Upper lobe of left lung (tissue), 6 donors: Measurements from ENCODE around the gene RRP1B. TPM values are rescaled to one million over a fixed set of nuclear protein-coding genes. Genes with fewer than 3 reads are reported as not detected.

ENCODE experiments used
- ATAC-seq, 2 donors: fragments of 200-7000 bp; cut with Tn5 transposase; one replicate each; pipeline ENCODE4 v1.9.1; 2022; ENCODE audit warnings: mild to moderate bottlenecking in 2 of 2, moderate library complexity in 2 of 2; ENCODE audit not compliant: low FRiP score in 2 of 2
- DNase-seq, 2 donors: peaks; one replicate each; pipeline ENCODE4 v3.0.0-alpha.2; 2019 to 2020
- H3K27ac ChIP-seq, 4 donors: fragments of 200-600 bp; sonication (generic); one replicate each; pipeline ENCODE4 v1.5.1; 2016 to 2019
- H3K27me3 ChIP-seq, 4 donors: fragments of 200-600 bp; sonication (generic); one replicate each; pipeline ENCODE4 v1.5.1; 2017 to 2019
- H3K36me3 ChIP-seq, 4 donors: fragments of 200-600 bp; sonication (generic); one replicate each; pipeline ENCODE4 v1.5.1; 2016 to 2019
- H3K4me1 ChIP-seq, 4 donors: fragments of 200-600 bp; sonication (generic); one replicate each; pipeline ENCODE4 v1.5.1; 2018 to 2019
- H3K4me3 ChIP-seq, 4 donors: fragments of 200-600 bp; sonication (generic); one replicate each; pipeline ENCODE4 v1.5.1; 2017 to 2019; ENCODE audit warnings: mild to moderate bottlenecking in 2 of 4, moderate library complexity in 1 of 4
- H3K9me3 ChIP-seq, 4 donors: fragments of 200-600 bp; sonication (generic); one replicate each; pipeline ENCODE4 v1.5.1; 2018 to 2019
- EP300 ChIP-seq, 4 donors: sonication (generic); formaldehyde crosslinking; IDR thresholded peaks; one replicate each; pipeline ENCODE4 v1.5.1; 2017; ENCODE audit warnings: antibody characterized with exemption in 4 of 4, control low read depth in 2 of 4
- POLR2A ChIP-seq, 4 donors: fragments of 450-650 bp; IDR thresholded peaks; one replicate each; pipeline ENCODE4 v1.5.1; 2016 to 2017; ENCODE audit warnings: antibody characterized with exemption in 4 of 4, mild to moderate bottlenecking in 2 of 4
- POLR2AphosphoS5 ChIP-seq, 2 donors: sonication (generic); formaldehyde crosslinking; IDR thresholded peaks; one replicate each; pipeline ENCODE4 v1.5.1; 2017; ENCODE audit warnings: antibody characterized with exemption in 2 of 2
- WGBS, 2 donors: methylation state at CpG; one replicate each; pipeline ENCODE4 v1.1.5; 2017 to 2018; 5-methylcytosine and 5-hydroxymethylcytosine counted together
- total RNA-seq, 6 donors: library from RNA; depleted of rRNA in 4 of 6; stranded (reverse); fragments of >200 nt in 4 of 6; gene quantifications; one replicate each; pipeline versions ENCODE4 v1.1.0 to v1.2.1, GENCODE V29; 2016 to 2021
- TF ChIP-seq, protein P1 (sequence below), 6 experiments: fragments of 450-650 bp in 4 of 6; fragments of 200-600 bp in 2 of 6; sonication (generic) in 2 of 6; IDR thresholded peaks; one replicate each; pipeline ENCODE4 v1.5.1; 2016 to 2019; ENCODE audit warnings: antibody characterized with exemption in 6 of 6
- donor health status: DM: no; HTN: no; CAD: no; lungs with moderate emphysema.
- donor health status: DM: no; HTN: yes; CAD: no; lungs with severe emphysema.

The RRP1B gene
- total RNA-seq, 6 donors from 2014 or later = 11.5 to 22.8 (median 19.7) TPM

GRCh38 chr21:43717166-43717853 is 58.0 kb downstream of the RRP1B start:
- H3K36me3 ChIP-seq = no peaks in the 10 kb centered on the region
- no peak for DNase-seq
- peaks cover 30 to 37% (median 32%) of the 10 kb centered on the region in 4 donors for H3K4me1 ChIP-seq
- TF ChIP-seq POLR2A (IDR thresholded peaks at IDR 0.05) = no peak
- TF ChIP-seq, protein P1, sequence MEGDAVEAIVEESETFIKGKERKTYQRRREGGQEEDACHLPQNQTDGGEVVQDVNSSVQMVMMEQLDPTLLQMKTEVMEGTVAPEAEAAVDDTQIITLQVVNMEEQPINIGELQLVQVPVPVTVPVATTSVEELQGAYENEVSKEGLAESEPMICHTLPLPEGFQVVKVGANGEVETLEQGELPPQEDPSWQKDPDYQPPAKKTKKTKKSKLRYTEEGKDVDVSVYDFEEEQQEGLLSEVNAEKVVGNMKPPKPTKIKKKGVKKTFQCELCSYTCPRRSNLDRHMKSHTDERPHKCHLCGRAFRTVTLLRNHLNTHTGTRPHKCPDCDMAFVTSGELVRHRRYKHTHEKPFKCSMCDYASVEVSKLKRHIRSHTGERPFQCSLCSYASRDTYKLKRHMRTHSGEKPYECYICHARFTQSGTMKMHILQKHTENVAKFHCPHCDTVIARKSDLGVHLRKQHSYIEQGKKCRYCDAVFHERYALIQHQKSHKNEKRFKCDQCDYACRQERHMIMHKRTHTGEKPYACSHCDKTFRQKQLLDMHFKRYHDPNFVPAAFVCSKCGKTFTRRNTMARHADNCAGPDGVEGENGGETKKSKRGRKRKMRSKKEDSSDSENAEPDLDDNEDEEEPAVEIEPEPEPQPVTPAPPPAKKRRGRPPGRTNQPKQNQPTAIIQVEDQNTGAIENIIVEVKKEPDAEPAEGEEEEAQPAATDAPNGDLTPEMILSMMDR (IDR thresholded peaks at IDR 0.05) = no peak
- TF ChIP-seq POLR2AphosphoS5 (IDR thresholded peaks at IDR 0.05) = no peak
- ATAC-seq = no peak
- no peak overlapping the region for H3K4me3 ChIP-seq
- no peaks in the 10 kb centered on the region for H3K27me3 ChIP-seq
- 76 to 87% methylated on average over 13 of the region's 13 CpGs for WGBS, 2 donors
- no peak overlapping the region for H3K27ac ChIP-seq
- no peaks in the 10 kb centered on the region for H3K9me3 ChIP-seq

DNA sequence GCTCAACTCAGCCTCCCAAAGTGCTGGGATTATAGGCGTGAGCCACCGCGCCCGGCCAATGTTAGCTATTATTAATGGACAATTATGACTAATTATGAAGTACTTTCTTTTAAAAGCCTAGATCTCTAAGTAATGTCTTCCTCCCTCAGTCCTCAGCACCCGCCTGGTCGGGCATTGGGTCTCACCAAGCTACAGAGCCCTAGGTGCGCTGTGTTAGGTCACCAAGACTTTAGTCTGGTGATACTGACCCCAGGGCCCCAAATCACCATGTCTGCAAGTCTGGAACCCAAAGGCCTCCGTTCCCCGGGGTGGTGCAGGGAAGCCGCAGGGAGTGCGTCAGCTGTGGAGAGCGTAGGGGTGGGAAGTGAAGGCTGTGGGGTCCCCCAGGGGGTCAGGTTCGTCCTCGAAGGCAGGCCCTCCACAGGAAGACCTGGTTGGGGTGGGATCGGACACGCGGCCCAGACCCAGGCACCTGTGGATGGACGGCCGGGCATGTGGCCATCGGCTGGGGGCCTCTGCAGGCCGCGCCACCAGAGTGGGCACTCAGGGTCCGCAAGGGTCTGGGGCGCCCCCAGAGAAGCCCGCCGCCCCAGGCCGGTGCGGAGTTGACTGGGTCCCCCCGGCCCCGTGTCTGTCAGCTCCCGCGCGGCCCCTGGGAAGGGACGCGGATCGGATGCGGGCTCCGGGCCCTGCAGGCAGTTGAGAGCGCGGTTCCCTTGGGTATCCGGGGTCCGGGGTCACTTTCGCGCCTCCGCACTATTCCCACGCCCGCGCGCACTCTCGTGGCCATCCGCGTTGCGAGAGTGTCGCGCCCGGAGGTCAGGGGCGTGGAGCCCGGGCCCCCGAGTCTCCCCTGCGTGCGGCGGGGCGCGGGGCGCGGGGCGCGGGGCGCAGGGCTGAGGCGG is 58.9 kb downstream of the RRP1B start:
- DNase-seq (no peak), ATAC-seq (peak in 1 of 2 donors; percentile 28)
- WGBS, 2 donors = 32 to 95% methylated on average over 8 to 37 of the region's 70 CpGs
- H3K4me1 ChIP-seq = peaks cover 33 to 37% (median 34%) of the 10 kb centered on the region in 4 donors
- no peaks in the 10 kb centered on the region for H3K9me3 ChIP-seq
- H3K27me3 ChIP-seq = no peaks in the 10 kb centered on the region
- H3K4me3 ChIP-seq = peak overlapping the region; percentile 30 to 97 (median 86)
- TF ChIP-seq POLR2AphosphoS5 (IDR thresholded peaks at IDR 0.05) (no peak), POLR2A (IDR thresholded peaks at IDR 0.05) (no peak), EP300 (IDR thresholded peaks at IDR 0.05) (no peak)
- TF ChIP-seq, protein P1 (IDR thresholded peaks at IDR 0.05) = peak in 1 of 6 experiments; percentile 4
- H3K36me3 ChIP-seq = peaks cover 0 to under 1% (median under 1%) of the 10 kb centered on the region in 4 donors
- H3K27ac ChIP-seq = peak overlapping the region; percentile 73 to 98 (median 96)

DNA sequence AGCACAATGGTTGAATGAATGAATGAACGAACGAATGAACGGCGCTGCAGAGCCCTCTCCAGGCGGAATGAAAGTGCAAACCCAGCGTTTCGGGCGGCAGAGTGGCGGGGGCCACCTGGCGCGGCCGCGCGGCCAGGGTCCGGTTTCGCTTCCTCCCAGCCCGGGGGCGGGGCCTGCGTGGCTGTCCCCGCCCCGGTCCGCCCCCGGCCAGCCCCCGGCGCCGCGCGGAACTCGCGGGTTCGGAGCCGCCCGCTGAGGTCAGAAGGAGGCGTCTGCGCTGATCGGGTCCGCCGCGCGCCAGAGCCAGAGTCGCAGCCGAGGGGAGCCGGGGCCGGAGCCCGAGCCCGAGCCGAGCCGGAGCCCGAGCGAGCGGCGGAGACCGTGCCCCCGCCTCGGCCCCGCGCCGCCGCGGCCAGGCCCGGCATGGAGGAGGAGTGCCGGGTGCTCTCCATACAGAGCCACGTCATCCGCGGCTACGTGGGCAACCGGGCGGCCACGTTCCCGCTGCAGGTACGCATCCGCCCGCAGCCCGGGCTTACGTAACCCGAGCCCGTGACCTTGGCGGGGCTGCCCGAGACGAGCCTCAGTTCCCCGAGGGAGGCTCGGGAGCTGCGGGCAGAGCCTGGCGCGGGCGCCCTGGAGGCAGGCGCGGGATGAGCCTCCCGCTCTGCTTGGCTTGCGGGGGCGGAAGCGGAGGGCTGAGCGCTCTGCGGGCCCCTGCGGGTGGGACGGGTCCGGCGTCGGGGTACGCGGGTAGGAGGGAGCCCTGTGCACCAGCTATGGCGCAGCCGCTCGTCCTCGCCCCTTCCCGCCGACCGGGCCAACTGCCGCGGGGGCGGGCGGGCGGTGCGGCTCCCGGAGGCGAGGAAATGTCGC is 59.8 kb downstream of the RRP1B start, which contains the start of gene PDXK:
TSS of gene PDXK (plus strand) at position 258 of the 876 bp plus-strand sequence. CDS start at position 424, 166 bp downstream.
- Histone ChIP-seq H3K36me3 (peaks cover 5 to 10% (median 7%) of the 10 kb centered on the region in 4 donors), H3K9me3 (no peaks in the 10 kb centered on the region), H3K27me3 (no peaks in the 10 kb centered on the region), H3K27ac (peak within 1 kb of the TSS; percentile 93 to 98 (median 96)), H3K4me1 (peaks cover 33 to 41% (median 36%) of the 10 kb centered on the region in 4 donors), H3K4me3 (peak within 1 kb of the TSS; percentile 79 to 97 (median 95))
- TF ChIP-seq POLR2AphosphoS5 (IDR thresholded peaks at IDR 0.05) (peak; percentile 66 to 82), EP300 (IDR thresholded peaks at IDR 0.05) (no peak), POLR2A (IDR thresholded peaks at IDR 0.05) (peak in 3 of 4 donors; percentile 85 to 95 (median 89))
- TF ChIP-seq, protein P1 (IDR thresholded peaks at IDR 0.05) = peak in 4 of 6 experiments; percentile 6 to 36 (median 16)
- ATAC-seq (peak; percentile 91 to 96), DNase-seq (peak; percentile 93 to 98)
- WGBS, 2 donors = 0% methylated on average over 6 to 38 of the region's 117 CpGs
